ENCODE measurements around the gene SERPINA12. TPM values are rescaled to one million over a fixed set of nuclear protein-coding genes. Genes with fewer than 3 reads are reported as not detected.

Gene SERPINA12
- total and polyA plus RNA-seq, 2 of the 13 experiments (the other 11 are each of a cell fraction or from before 2014, with no cell fraction given) = 0.08 TPM; not detected in 1

GRCh38 chr14:94548999-94549985, 40.0 kb upstream of the SERPINA12 start (continued):
- TF ChIP-seq ZNF563 (CRISPR knock-in tag; IDR thresholded peaks at IDR 0.05) (no peak), ZNF567 (CRISPR knock-in tag; IDR thresholded peaks at IDR 0.05; ENCODE audit: borderline replicate concordance) (no peak), RBM22 (optimal IDR thresholded peaks at IDR 0.05; ENCODE audit: low read length) (no peak), NONO (IDR thresholded peaks at IDR 0.05) (no peak), NONO (CRISPR knock-in tag; conservative IDR thresholded peaks at IDR 0.05) (no peak), THAP11 (CRISPR knock-in tag; IDR thresholded peaks at IDR 0.05) (no peak), ZNF615 (CRISPR knock-in tag; IDR thresholded peaks at IDR 0.05; ENCODE audit: borderline replicate concordance) (peak; percentile 65; the same call in 1 of the 2 replicates), RFXANK (CRISPR knock-in tag; IDR thresholded peaks at IDR 0.05) (no peak), ZNF354B (CRISPR knock-in tag; IDR thresholded peaks at IDR 0.05) (no peak), E2F5 (CRISPR knock-in tag; conservative IDR thresholded peaks at IDR 0.05) (no peak), ZNF292 (CRISPR knock-in tag; IDR thresholded peaks at IDR 0.05; ENCODE audit: borderline replicate concordance, low read depth) (0 out of 2 replicates have a peak, but pooled peaks have one; percentile 15), ZNF510 (CRISPR knock-in tag; IDR thresholded peaks at IDR 0.05; ENCODE audit: low read depth) (0 out of 2 replicates have a peak, but pooled peaks have one; percentile 29), ZNF768 (CRISPR knock-in tag; IDR thresholded peaks at IDR 0.05) (no peak), ZSCAN21 (CRISPR knock-in tag; IDR thresholded peaks at IDR 0.05; ENCODE audit: borderline replicate concordance) (no peak; the same call in 1 of the 2 replicates), ZHX1 (CRISPR knock-in tag; IDR thresholded peaks at IDR 0.05; ENCODE audit: low read depth) (no peak), ZNF296 (CRISPR knock-in tag; conservative IDR thresholded peaks at IDR 0.05) (no peak), TP53 (CRISPR knock-in tag; conservative IDR thresholded peaks at IDR 0.05) (no peak), FOXO1 (CRISPR knock-in tag; IDR thresholded peaks at IDR 0.05) (peak; percentile 17; the same call in 1 of the 2 replicates), GRHL1 (CRISPR knock-in tag; conservative IDR thresholded peaks at IDR 0.05) (no peak), SMC3 (IDR thresholded peaks at IDR 0.05; ENCODE audit: low read length) (peak; percentile 72), ZNF343 (CRISPR knock-in tag; IDR thresholded peaks at IDR 0.05) (no peak), ELF3 (CRISPR knock-in tag; IDR thresholded peaks at IDR 0.05) (no peak), HOXD1 (CRISPR knock-in tag; IDR thresholded peaks at IDR 0.05) (no peak)
- TF ChIP-seq, protein P1, sequence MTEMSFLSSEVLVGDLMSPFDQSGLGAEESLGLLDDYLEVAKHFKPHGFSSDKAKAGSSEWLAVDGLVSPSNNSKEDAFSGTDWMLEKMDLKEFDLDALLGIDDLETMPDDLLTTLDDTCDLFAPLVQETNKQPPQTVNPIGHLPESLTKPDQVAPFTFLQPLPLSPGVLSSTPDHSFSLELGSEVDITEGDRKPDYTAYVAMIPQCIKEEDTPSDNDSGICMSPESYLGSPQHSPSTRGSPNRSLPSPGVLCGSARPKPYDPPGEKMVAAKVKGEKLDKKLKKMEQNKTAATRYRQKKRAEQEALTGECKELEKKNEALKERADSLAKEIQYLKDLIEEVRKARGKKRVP (CRISPR knock-in tag; IDR thresholded peaks at IDR 0.05) = no peak

All from HepG2 (cell line).